Measurements from ENCODE around the gene HES7.
"Not testable (repeated sequence)": the region's sequence is repeated elsewhere in the genome, so short reads cannot be mapped to it uniquely, and the experiment has no call there.

HES7 gene

GRCh38 chr17:8095361-8095760 lies 28.5 kb downstream of the HES7 start:
- no peak for DNase-seq

- no peak for DNase-seq
Observed at GRCh38 chr17:8091033-8091687, 32.7 kb downstream of the HES7 start.

GRCh38 chr17:8089728-8090127 lies 34.2 kb downstream of the HES7 start:
- DNase-seq: no peak

GRCh38 chr17:8087952-8088230 lies 36.0 kb downstream of the HES7 start:
- DNase-seq: no peak

GRCh38 chr17:8087075-8087951 lies 36.6 kb downstream of the HES7 start, which contains the start of gene ALOX12B:
Gene ALOX12B, minus strand, starts transcription at chr17:8087716. Its CDS starts 274 bp downstream, at chr17:8087442.
- DNase-seq: no peak

- DNase-seq: no peak
Observed at GRCh38 chr17:8084250-8084649, 39.7 kb downstream of the HES7 start.

GRCh38 chr17:8082292-8082691 lies 41.6 kb downstream of the HES7 start:
- no peak for DNase-seq

- DNase-seq: no peak
Observed at GRCh38 chr17:8081876-8082275, 42.0 kb downstream of the HES7 start.

- no peak for DNase-seq
Observed at GRCh38 chr17:8080799-8081219, 43.1 kb downstream of the HES7 start.

- DNase-seq: no peak
Observed at GRCh38 chr17:8080208-8080798, 43.6 kb downstream of the HES7 start.

GRCh38 chr17:8079291-8080207 lies 44.4 kb downstream of the HES7 start:
- DNase-seq: no peak

GRCh38 chr17:8077939-8078338 lies 46.0 kb downstream of the HES7 start:
- not testable (repeated sequence) for DNase-seq

- no peak for DNase-seq
Observed at GRCh38 chr17:8076502-8077266, 47.2 kb downstream of the HES7 start.

- DNase-seq: no peak
Observed at GRCh38 chr17:8075574-8076342, 48.1 kb downstream of the HES7 start.

- no peak for DNase-seq
Observed at GRCh38 chr17:8075081-8075480, 48.8 kb downstream of the HES7 start.

GRCh38 chr17:8074554-8074953 lies 49.4 kb downstream of the HES7 start:
- no peak for DNase-seq

GRCh38 chr17:8073627-8074484 lies 50.0 kb downstream of the HES7 start:
- DNase-seq: no peak

- DNase-seq: no peak
Observed at GRCh38 chr17:8072729-8073461, 51.0 kb downstream of the HES7 start.

- no peak for DNase-seq
Observed at GRCh38 chr17:8072341-8072728, 51.6 kb downstream of the HES7 start.

GRCh38 chr17:8071496-8071895 lies 52.4 kb downstream of the HES7 start:
- DNase-seq: no peak
